Spleen (tissue), 11 donors: Measurements from ENCODE around the gene TRPM1. TPM values are rescaled to one million over a fixed set of nuclear protein-coding genes. Genes with fewer than 3 reads are reported as not detected.

ENCODE experiments used
- DNase-seq: peaks from one replicate; pipeline ENCODE4 v3.0.0-alpha.2; 2020
- H3K27ac ChIP-seq, 8 donors: fragments of 200-600 bp; sonication (generic) in 7 of 8; 1 replicate in 4 of 8; 2 replicates in 4 of 8; pipeline versions ENCODE4 v1.5.0 to v1.8.0; 2016 to 2021; ENCODE audit warnings: inconsistent platforms in 4 of 8, mild to moderate bottlenecking in 4 of 8, moderate library complexity in 1 of 8
- H3K27me3 ChIP-seq, 7 donors: fragments of 200-600 bp; sonication (generic) in 6 of 7; replicated peaks in 1 of 7; 1 replicate in 4 of 7; 2 replicates in 3 of 7; pipeline versions ENCODE4 v1.5.0 to v1.8.0; 2016 to 2021; ENCODE audit warnings: inconsistent platforms in 3 of 7, mild to moderate bottlenecking in 1 of 7
- H3K36me3 ChIP-seq, 6 donors: fragments of 200-600 bp; sonication (generic) in 5 of 6; 1 replicate in 4 of 6; 2 replicates in 2 of 6; pipeline versions ENCODE4 v1.5.0 to v1.8.0; 2016 to 2021; ENCODE audit warnings: inconsistent platforms in 2 of 6
- H3K4me1 ChIP-seq, 6 donors: fragments of 200-600 bp; sonication (generic) in 5 of 6; 1 replicate in 3 of 6; 2 replicates in 3 of 6; pipeline versions ENCODE4 v1.5.0 to v1.8.0; 2016 to 2021; ENCODE audit warnings: inconsistent platforms in 3 of 6
- H3K4me3 ChIP-seq, 8 donors: fragments of 200-600 bp; sonication (generic) in 7 of 8; 1 replicate in 4 of 8; 2 replicates in 4 of 8; pipeline versions ENCODE4 v1.5.0 to v1.8.0; 2016 to 2021; ENCODE audit warnings: inconsistent platforms in 4 of 8, mild to moderate bottlenecking in 4 of 8, moderate library complexity in 2 of 8
- H3K9me3 ChIP-seq, 8 donors: fragments of 200-600 bp; sonication (generic) in 7 of 8; 1 replicate in 4 of 8; 2 replicates in 4 of 8; pipeline versions ENCODE4 v1.5.0 to v1.8.0; 2016 to 2021; ENCODE audit warnings: inconsistent platforms in 4 of 8
- POLR2A ChIP-seq, 3 donors: fragments of 450-650 bp; IDR thresholded peaks; one replicate each; pipeline ENCODE4 v1.5.1; 2017; ENCODE audit warnings: antibody characterized with exemption in 3 of 3, mild to moderate bottlenecking in 1 of 3
- POLR2AphosphoS5 ChIP-seq, 3 donors: sonication (generic); formaldehyde crosslinking; IDR thresholded peaks; one replicate each; pipeline ENCODE4 v1.5.1; 2017; ENCODE audit warnings: antibody characterized with exemption in 3 of 3
- WGBS, 5 donors: extraction: QIAGEN DNeasy Blood & Tissue Kit in 3 of 5; methylation state at CpG; one replicate each; pipeline versions ENCODE4 v1.1.5 to v1.1.7; 2013 to 2018; 5-methylcytosine and 5-hydroxymethylcytosine counted together
- intact Hi-C: fragments of 100-400 bp; cut with DNase I; formaldehyde crosslinking; loops from one replicate; pipeline ENCODE4 v1.15.0; 2023; ENCODE audit warnings: low total_unique reads
- polyA plus RNA-seq, 3 donors: library from polyadenylated mRNA; stranded (reverse); fragments of 200-250 nt; gene quantifications; one replicate each; pipeline ENCODE4 v1.2.1, GENCODE V29; 2013
- total RNA-seq, 7 donors: library from RNA; depleted of rRNA in 3 of 7; stranded (reverse); fragments of >200 nt in 3 of 7; fragmentation: NEBNext Ultra II Directional in 4 of 7; extraction: Animal tissue kit (Norgen Biotek cat#: 25700) in 4 of 7; gene quantifications; one replicate each; pipeline versions ENCODE4 v1.1.0 to v1.2.1, GENCODE V29; 2016 to 2021
- TF ChIP-seq, protein P1 (sequence below), 11 experiments: fragments of 200-600 bp in 7 of 11; fragments of 450-650 bp in 4 of 11; sonication (generic) in 4 of 11; IDR thresholded peaks in 8 of 11; conservative IDR thresholded peaks in 3 of 11; 1 replicate in 7 of 11; 2 replicates in 4 of 11; pipeline versions ENCODE4 v1.4.0 to v1.8.0; 2016 to 2021; ENCODE audit warnings: antibody characterized with exemption in 11 of 11, inconsistent platforms in 4 of 11, mild to moderate bottlenecking in 1 of 11
- donor health status: healthy with polysubstance abuse.
- donor health status: DM: no; HTN: no; CAD: no; lungs with moderate emphysema.
- donor health status: DM: no; HTN: no; CAD: no.
- donor health status: Bipolar disorder and iron deficiency.
- donor health status: healthy.
- donor health status: DM: no; HTN: no; CAD: no.
- donor health status: DM: yes; HTN: yes; CAD: no.

The TRPM1 gene
- total and polyA plus RNA-seq, 10 donors: 0.06 to 0.42 TPM; not detected in 8

DNA sequence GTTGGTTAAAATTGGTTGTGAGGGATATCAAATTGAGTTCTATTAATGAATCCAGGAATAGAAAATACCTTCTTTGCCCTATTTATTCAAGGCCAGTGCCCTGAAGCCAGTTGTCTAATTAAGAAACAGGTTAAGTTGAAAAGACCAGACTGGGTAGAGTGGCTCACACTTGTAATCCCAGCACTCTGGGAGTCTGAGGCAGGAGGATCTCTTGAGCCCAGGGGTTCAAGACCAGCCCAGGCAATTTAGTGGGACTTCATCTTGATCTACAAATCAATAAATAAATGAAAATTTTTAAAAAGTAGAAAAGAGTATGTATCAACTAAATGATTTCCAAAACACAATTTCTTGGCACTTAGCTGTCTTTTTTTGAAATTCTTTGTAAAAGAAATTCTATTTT, 40.3 kb upstream of the TRPM1 start:
- Histone ChIP-seq H3K27me3 (no peaks in the 10 kb centered on the region), H3K36me3 (no peaks in the 10 kb centered on the region), H3K4me3 (no peak overlapping the region), H3K27ac (no peak overlapping the region), H3K4me1 (no peaks in the 10 kb centered on the region), H3K9me3 (no peaks in the 10 kb centered on the region)
- no peak for DNase-seq
- intact Hi-C loops: no loop called here
- TF ChIP-seq POLR2A (IDR thresholded peaks at IDR 0.05): no peak
- no peak for TF ChIP-seq POLR2AphosphoS5 (IDR thresholded peaks at IDR 0.05)
- TF ChIP-seq, protein P1, sequence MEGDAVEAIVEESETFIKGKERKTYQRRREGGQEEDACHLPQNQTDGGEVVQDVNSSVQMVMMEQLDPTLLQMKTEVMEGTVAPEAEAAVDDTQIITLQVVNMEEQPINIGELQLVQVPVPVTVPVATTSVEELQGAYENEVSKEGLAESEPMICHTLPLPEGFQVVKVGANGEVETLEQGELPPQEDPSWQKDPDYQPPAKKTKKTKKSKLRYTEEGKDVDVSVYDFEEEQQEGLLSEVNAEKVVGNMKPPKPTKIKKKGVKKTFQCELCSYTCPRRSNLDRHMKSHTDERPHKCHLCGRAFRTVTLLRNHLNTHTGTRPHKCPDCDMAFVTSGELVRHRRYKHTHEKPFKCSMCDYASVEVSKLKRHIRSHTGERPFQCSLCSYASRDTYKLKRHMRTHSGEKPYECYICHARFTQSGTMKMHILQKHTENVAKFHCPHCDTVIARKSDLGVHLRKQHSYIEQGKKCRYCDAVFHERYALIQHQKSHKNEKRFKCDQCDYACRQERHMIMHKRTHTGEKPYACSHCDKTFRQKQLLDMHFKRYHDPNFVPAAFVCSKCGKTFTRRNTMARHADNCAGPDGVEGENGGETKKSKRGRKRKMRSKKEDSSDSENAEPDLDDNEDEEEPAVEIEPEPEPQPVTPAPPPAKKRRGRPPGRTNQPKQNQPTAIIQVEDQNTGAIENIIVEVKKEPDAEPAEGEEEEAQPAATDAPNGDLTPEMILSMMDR (IDR thresholded peaks at IDR 0.05 in 8 of 11, conservative IDR thresholded peaks at IDR 0.05 in 3 of 11): no peak

DNA sequence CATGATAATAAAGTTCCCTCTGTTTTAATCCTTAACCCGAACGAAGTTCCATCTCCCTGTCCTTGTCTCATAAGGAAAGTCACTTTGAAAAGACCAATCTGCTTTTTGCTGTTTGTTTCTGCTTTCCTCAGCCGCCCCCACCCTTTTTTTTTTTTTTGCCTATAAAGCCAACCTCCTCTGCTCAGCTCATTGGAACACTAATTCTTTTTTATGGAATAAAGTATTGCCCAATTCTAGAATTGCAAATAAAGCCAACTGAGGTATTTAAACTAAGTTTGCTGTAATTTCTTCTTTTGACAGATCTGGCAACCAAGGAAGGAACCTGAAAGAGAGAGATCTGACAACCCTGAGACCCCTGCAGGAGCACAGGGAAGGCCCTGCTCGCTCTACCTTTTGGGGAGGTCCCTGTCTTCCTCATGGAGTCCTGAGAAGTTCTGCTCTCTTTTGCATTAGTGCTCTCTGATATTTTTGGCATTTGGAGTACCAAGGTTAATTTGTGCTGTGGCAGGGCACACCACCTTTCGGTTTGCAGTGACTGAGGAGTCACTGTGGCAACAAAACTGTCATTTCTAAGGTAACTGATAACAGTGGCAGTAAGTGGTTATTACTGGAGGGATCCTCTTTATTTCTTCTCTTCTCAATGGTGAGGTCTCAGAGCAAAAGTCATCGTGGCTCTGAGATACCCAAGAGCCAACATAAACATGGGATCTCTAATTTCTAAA, 35.2 kb upstream of the TRPM1 start:
- no peak for DNase-seq
- intact Hi-C loops: no loop called here
- Histone ChIP-seq H3K9me3 (no peaks in the 10 kb centered on the region), H3K27me3 (no peaks in the 10 kb centered on the region), H3K4me3 (no peak overlapping the region), H3K36me3 (no peaks in the 10 kb centered on the region), H3K4me1 (no peaks in the 10 kb centered on the region), H3K27ac (no peak overlapping the region)
- 70 to 76% (median 74%) methylated on average over 6 of the region's 6 CpGs for WGBS, 5 donors
- no peak for TF ChIP-seq POLR2A (IDR thresholded peaks at IDR 0.05)
- TF ChIP-seq, protein P1 (IDR thresholded peaks at IDR 0.05 in 8 of 11, conservative IDR thresholded peaks at IDR 0.05 in 3 of 11): no peak

- intact Hi-C loops: no loop called here
- 77 to 89% (median 85%) methylated on average over 9 of the region's 9 CpGs for WGBS, 5 donors
Observed at GRCh38 chr15:31136016-31136415, 34.5 kb upstream of the TRPM1 start.

DNA sequence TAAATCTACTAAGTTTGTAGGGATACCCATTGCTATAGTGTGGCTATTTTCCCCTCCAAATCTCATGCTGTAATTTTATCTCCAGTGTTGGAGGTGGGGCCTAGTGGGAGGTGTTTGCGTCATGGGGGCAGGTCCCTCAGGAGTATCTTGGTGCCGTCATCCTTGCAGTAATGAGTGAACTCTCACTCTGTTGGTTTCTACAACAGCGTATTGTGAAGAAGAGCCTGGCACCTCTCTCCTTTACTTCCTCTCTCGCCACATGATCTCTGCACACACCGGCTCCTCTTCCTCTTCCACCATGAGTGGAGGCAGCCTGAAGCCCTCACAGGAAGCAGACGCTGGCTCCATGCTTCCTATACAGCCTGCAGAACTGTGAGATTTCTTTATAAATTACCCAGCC, 34.0 kb upstream of the TRPM1 start:
- H3K4me1 ChIP-seq: no peaks in the 10 kb centered on the region
- H3K27ac ChIP-seq: no peak overlapping the region
- no peaks in the 10 kb centered on the region for H3K9me3 ChIP-seq
- no peak for DNase-seq
- H3K27me3 ChIP-seq: no peaks in the 10 kb centered on the region
- intact Hi-C loops: no loop called here
- no peak overlapping the region for H3K4me3 ChIP-seq
- H3K36me3 ChIP-seq: no peaks in the 10 kb centered on the region
- 39 to 65% (median 62%) methylated on average over 6 of the region's 6 CpGs for WGBS, 5 donors
- TF ChIP-seq, protein P1 (IDR thresholded peaks at IDR 0.05 in 8 of 11, conservative IDR thresholded peaks at IDR 0.05 in 3 of 11): no peak
- TF ChIP-seq POLR2A (IDR thresholded peaks at IDR 0.05) (no peak), POLR2AphosphoS5 (IDR thresholded peaks at IDR 0.05) (no peak)

More at GRCh38 chr15:31136016-31136415, 34.5 kb upstream of the TRPM1 start:
- Histone ChIP-seq H3K27ac (no peak overlapping the region), H3K4me3 (no peak overlapping the region), H3K9me3 (no peaks in the 10 kb centered on the region), H3K4me1 (no peaks in the 10 kb centered on the region), H3K36me3 (no peaks in the 10 kb centered on the region), H3K27me3 (no peaks in the 10 kb centered on the region)
- TF ChIP-seq, protein P1 (IDR thresholded peaks at IDR 0.05 in 8 of 11, conservative IDR thresholded peaks at IDR 0.05 in 3 of 11): no peak
- TF ChIP-seq POLR2A (IDR thresholded peaks at IDR 0.05) (no peak), POLR2AphosphoS5 (IDR thresholded peaks at IDR 0.05) (no peak)
- no peak for DNase-seq
